PC-3 (cell line): ENCODE measurements around the gene CBFA2T3. TPM values are rescaled to one million over a fixed set of nuclear protein-coding genes. Genes with fewer than 3 reads are reported as not detected.

ENCODE experiments used
- ATAC-seq: fragments of 200-7000 bp; cut with Tn5 transposase; 2 replicates; pipeline ENCODE4 v1.9.1; 2020; ENCODE audit warnings: mild to moderate bottlenecking, moderate library complexity
- BruUV-seq: library from RNA; stranded (reverse); fragments of 400-500 nt; replicated peaks from 2 replicates; lab custom pipeline; 2021; lab: Mats Ljungman, UMichigan
- CTCF ChIA-PET: fragments of 300-600 bp; sonication (Branson Sonifier 250); formaldehyde crosslinking; loops from one replicate; lab custom pipeline; 2022; ENCODE audit warnings: antibody characterized with exemption; lab: Charles Lee
- POLR2A ChIA-PET: fragments of 300-600 bp; sonication (Branson Sonifier 250); formaldehyde crosslinking; loops from one replicate; lab custom pipeline; 2022; ENCODE audit warnings: antibody characterized with exemption; ENCODE audit not compliant: unreplicated experiment; lab: Charles Lee
- DNase-seq: peaks from one replicate; pipeline ENCODE4 v3.0.0-alpha.2; 2015
- H2AFZ ChIP-seq: fragments of 300-600 bp; sonication (generic); 2 replicates; pipeline ENCODE4 v1.6.0; 2016; ENCODE audit warnings: antibody characterized with exemption, low read length
- H3F3A ChIP-seq: fragments of 300-600 bp; sonication (generic); one replicate; pipeline ENCODE4 v1.6.0; 2017; ENCODE audit warnings: antibody characterized with exemption, low read length, control low read depth, mild to moderate bottlenecking; ENCODE audit not compliant: unreplicated experiment
- H3K27ac ChIP-seq: fragments of 300-600 bp; sonication (generic); 2 replicates; pipeline ENCODE4 v1.5.1; 2016; ENCODE audit warnings: mild to moderate bottlenecking, low read length
- H3K27me3 ChIP-seq: fragments of 300-600 bp; sonication (generic); 2 replicates; pipeline ENCODE4 v1.6.1; 2016; ENCODE audit warnings: low read length, mixed read lengths
- H3K36me3 ChIP-seq: fragments of 300-600 bp; sonication (generic); 2 replicates; pipeline ENCODE4 v1.6.1; 2016; ENCODE audit warnings: low read depth, mixed run types, low read length, mixed read lengths
- H3K4me1 ChIP-seq: fragments of 300-600 bp; sonication (generic); 2 replicates; pipeline ENCODE4 v1.5.1; 2016; ENCODE audit warnings: low read length; ENCODE audit not compliant: insufficient read depth
- H3K4me2 ChIP-seq: fragments of 300-600 bp; sonication (generic); 2 replicates; pipeline ENCODE4 v1.6.0; 2016; ENCODE audit warnings: low read length
- H3K4me3 ChIP-seq: fragments of 300-600 bp; sonication (generic); 2 replicates; pipeline ENCODE4 v1.5.1; 2016; ENCODE audit warnings: mild to moderate bottlenecking, low read length, mixed read lengths
- H3K79me2 ChIP-seq: fragments of 300-600 bp; sonication (generic); 2 replicates; pipeline ENCODE4 v1.6.1; 2017; ENCODE audit warnings: low read length, mixed read lengths
- H3K9ac ChIP-seq: fragments of 300-600 bp; sonication (generic); 2 replicates; pipeline ENCODE4 v1.6.0; 2016; ENCODE audit warnings: mild to moderate bottlenecking, low read length
- H3K9me2 ChIP-seq: fragments of 300-600 bp; sonication (generic); replicated peaks from 2 replicates; pipeline ENCODE4 v1.6.1; 2016; ENCODE audit warnings: mixed run types, low read length, mixed read lengths
- H3K9me3 ChIP-seq: fragments of 300-600 bp; sonication (generic); 2 replicates; pipeline ENCODE4 v1.6.1; 2016; ENCODE audit warnings: low read length, mixed read lengths
- H4K20me1 ChIP-seq: fragments of 300-600 bp; sonication (generic); 2 replicates; pipeline ENCODE4 v1.6.1; 2016; ENCODE audit warnings: low read length, mixed read lengths
- EZH2 ChIP-seq: fragments of 300-600 bp; sonication (generic); IDR thresholded peaks from one replicate; pipeline ENCODE4 v1.6.1; 2017; ENCODE audit warnings: antibody characterized with exemption, mild to moderate bottlenecking, low read length; ENCODE audit not compliant: unreplicated experiment
- EZH2phosphoT487 ChIP-seq: fragments of 300-600 bp; sonication (generic); IDR thresholded peaks from 2 replicates; pipeline ENCODE4 v1.6.1; 2018; ENCODE audit warnings: mild to moderate bottlenecking, antibody characterized with exemption, low read length, borderline replicate concordance
- intact Hi-C: fragments of 100-400 bp; cut with micrococcal nuclease; formaldehyde crosslinking; loops from 2 replicates; pipeline ENCODE4 v1.9.0; 2023
- total RNA-seq: library from RNA; depleted of rRNA; stranded (reverse); fragments of >200 nt; gene quantifications from 2 replicates; pipeline ENCODE4 v1.2.3, GENCODE V29; 2014
- TF ChIP-seq, protein P1 (sequence below): fragments of 300-600 bp; sonication (generic); conservative IDR thresholded peaks from 2 replicates; pipeline ENCODE4 v1.5.1; 2017; ENCODE audit warnings: antibody characterized with exemption, low read depth, mild to moderate bottlenecking, low read length

Gene CBFA2T3
- total RNA-seq, 1 experiment from 2014 or later: not detected

DNA sequence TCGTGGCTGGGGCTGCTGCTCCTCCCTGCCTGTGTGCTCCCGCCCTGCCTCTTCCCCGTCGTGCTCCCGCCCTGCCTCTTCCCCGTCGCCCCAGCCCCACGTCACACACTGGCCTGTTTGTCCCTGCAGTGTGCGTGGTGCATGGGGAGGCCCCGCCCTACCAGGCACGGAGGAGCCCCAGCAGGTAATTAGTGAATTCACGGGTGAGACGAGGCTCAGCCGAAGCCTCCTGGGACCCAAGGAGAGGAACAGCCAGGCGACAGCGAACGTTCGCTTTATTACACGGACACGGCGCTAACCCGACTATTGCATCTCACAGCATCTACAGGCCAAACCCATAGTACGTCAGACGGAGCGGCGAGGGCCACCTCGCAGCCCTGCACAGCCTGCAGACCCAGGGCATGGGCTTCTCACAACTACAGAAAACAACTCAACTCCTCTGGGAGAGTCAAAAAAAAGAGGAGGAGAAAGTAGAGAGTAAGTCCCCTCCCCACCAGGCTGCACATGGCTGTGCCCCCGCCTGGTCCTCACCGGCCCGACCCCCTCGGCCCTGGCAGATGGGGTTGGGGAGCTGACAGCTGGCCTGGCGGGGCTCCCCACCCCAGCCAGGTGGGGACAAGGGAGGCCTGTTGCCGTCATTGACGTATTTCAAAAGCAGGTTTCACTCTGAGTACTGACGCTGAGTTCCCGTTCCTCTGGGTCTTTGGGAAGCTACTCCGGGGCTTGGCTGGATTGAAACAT is 106.2 kb downstream of the CBFA2T3 start:
- Histone ChIP-seq H3F3A (no peaks in the 10 kb centered on the region), H3K4me2 (no peak overlapping the region), H3K27ac (no peak overlapping the region), H3K36me3 (no peaks in the 10 kb centered on the region), H3K9ac (no peak overlapping the region), H3K9me2 (no peaks in the 10 kb centered on the region), H3K79me2 (no peaks in the 10 kb centered on the region), H3K9me3 (no peaks in the 10 kb centered on the region), H4K20me1 (no peaks in the 10 kb centered on the region), H3K27me3 (no peaks in the 10 kb centered on the region), H3K4me3 (no peak overlapping the region), H2AFZ (no peak overlapping the region), H3K4me1 (no peaks in the 10 kb centered on the region)
- ChIA-PET CTCF (no interaction called here), POLR2A (no interaction called here)
- TF ChIP-seq EZH2phosphoT487 (no peak), EZH2 (no peak)
- TF ChIP-seq, protein P1, sequence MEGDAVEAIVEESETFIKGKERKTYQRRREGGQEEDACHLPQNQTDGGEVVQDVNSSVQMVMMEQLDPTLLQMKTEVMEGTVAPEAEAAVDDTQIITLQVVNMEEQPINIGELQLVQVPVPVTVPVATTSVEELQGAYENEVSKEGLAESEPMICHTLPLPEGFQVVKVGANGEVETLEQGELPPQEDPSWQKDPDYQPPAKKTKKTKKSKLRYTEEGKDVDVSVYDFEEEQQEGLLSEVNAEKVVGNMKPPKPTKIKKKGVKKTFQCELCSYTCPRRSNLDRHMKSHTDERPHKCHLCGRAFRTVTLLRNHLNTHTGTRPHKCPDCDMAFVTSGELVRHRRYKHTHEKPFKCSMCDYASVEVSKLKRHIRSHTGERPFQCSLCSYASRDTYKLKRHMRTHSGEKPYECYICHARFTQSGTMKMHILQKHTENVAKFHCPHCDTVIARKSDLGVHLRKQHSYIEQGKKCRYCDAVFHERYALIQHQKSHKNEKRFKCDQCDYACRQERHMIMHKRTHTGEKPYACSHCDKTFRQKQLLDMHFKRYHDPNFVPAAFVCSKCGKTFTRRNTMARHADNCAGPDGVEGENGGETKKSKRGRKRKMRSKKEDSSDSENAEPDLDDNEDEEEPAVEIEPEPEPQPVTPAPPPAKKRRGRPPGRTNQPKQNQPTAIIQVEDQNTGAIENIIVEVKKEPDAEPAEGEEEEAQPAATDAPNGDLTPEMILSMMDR: no peak
- no peak for DNase-seq
- no TSS peak for BruUV-seq
- no peak for ATAC-seq
- intact Hi-C loops: no loop called here

- no peak for TF ChIP-seq EZH2phosphoT487
- TF ChIP-seq EZH2: no peak
- TF ChIP-seq, protein P1: no peak
- Histone ChIP-seq H3K4me3 (no peak overlapping the region), H3K9me3 (no peaks in the 10 kb centered on the region), H4K20me1 (no peaks in the 10 kb centered on the region), H3K27me3 (no peaks in the 10 kb centered on the region), H3K36me3 (no peaks in the 10 kb centered on the region), H3K4me1 (no peaks in the 10 kb centered on the region), H3K9ac (no peak overlapping the region), H3K9me2 (no peaks in the 10 kb centered on the region), H3F3A (no peaks in the 10 kb centered on the region), H3K27ac (no peak overlapping the region), H2AFZ (no peak overlapping the region), H3K4me2 (no peak overlapping the region), H3K79me2 (no peaks in the 10 kb centered on the region)
- no TSS peak for BruUV-seq
- CTCF ChIA-PET: no interaction called here
- POLR2A ChIA-PET: no interaction called here
- intact Hi-C loops: no loop called here
- DNase-seq (no peak), ATAC-seq (no peak)
Measured at GRCh38 chr16:88869673-88869980, 107.4 kb downstream of the CBFA2T3 start.

GRCh38 chr16:88868974-88869672 is 107.9 kb downstream of the CBFA2T3 start:
- Histone ChIP-seq H3K4me2 (no peak overlapping the region), H3K9ac (no peak overlapping the region), H3K4me3 (no peak overlapping the region), H3K9me2 (no peaks in the 10 kb centered on the region), H3K9me3 (no peaks in the 10 kb centered on the region), H3K4me1 (no peaks in the 10 kb centered on the region), H3K27ac (no peak overlapping the region), H3K79me2 (no peaks in the 10 kb centered on the region), H4K20me1 (no peaks in the 10 kb centered on the region), H3K27me3 (no peaks in the 10 kb centered on the region), H2AFZ (no peak overlapping the region), H3F3A (no peaks in the 10 kb centered on the region), H3K36me3 (no peaks in the 10 kb centered on the region)
- CTCF ChIA-PET: no interaction called here
- POLR2A ChIA-PET: no interaction called here
- no TSS peak for BruUV-seq
- TF ChIP-seq EZH2phosphoT487: no peak
- TF ChIP-seq, protein P1: no peak
- TF ChIP-seq EZH2: no peak
- no peak for ATAC-seq
- intact Hi-C loops: no loop called here
- DNase-seq: no peak
